Heart left ventricle (tissue), 16 donors: ENCODE data around the gene HCN2. TPM values are rescaled to one million over a fixed set of nuclear protein-coding genes. Genes with fewer than 3 reads are reported as not detected.

Source experiments
- ATAC-seq, 4 donors: fragments of 200-7000 bp; cut with Tn5 transposase; one replicate each; pipeline ENCODE4 v1.9.1; 2020 to 2022; ENCODE audit warnings: moderate library complexity in 4 of 4, mild to moderate bottlenecking in 3 of 4, moderate number of reproducible peaks in 1 of 4
- DNase-seq, 5 donors: peaks; one replicate each; pipeline ENCODE4 v3.0.0-alpha.2; 2020
- H3K27ac ChIP-seq, 12 donors: fragments of 200-600 bp; sonication (generic) in 4 of 12; one replicate each; pipeline versions ENCODE4 v1.5.0 to v1.8.0; 2016 to 2022; ENCODE audit warnings: mild to moderate bottlenecking in 2 of 12
- H3K27me3 ChIP-seq, 9 donors: fragments of 200-600 bp; sonication (generic) in 2 of 9; one replicate each; pipeline versions ENCODE4 v1.5.1 to v1.8.0; 2016 to 2022; ENCODE audit warnings: mild to moderate bottlenecking in 3 of 9
- H3K36me3 ChIP-seq, 9 donors: fragments of 200-600 bp; sonication (generic) in 2 of 9; one replicate each; pipeline versions ENCODE4 v1.5.0 to v1.8.0; 2018 to 2022; ENCODE audit warnings: mild to moderate bottlenecking in 2 of 9
- H3K4me1 ChIP-seq, 12 donors: fragments of 200-600 bp; sonication (generic) in 4 of 12; one replicate each; pipeline versions ENCODE4 v1.5.0 to v1.8.0; 2016 to 2022; ENCODE audit warnings: mild to moderate bottlenecking in 3 of 12
- H3K4me3 ChIP-seq, 12 donors: fragments of 200-600 bp; sonication (generic) in 4 of 12; one replicate each; pipeline versions ENCODE4 v1.5.0 to v1.8.0; 2017 to 2022; ENCODE audit warnings: mild to moderate bottlenecking in 9 of 12, moderate library complexity in 4 of 12
- H3K9me3 ChIP-seq, 12 donors: fragments of 200-600 bp; sonication (generic) in 4 of 12; one replicate each; pipeline versions ENCODE4 v1.5.0 to v1.8.0; 2016 to 2022; ENCODE audit warnings: mild to moderate bottlenecking in 1 of 12
- CTCF ChIP-seq, 12 donors: fragments of 200-600 bp; sonication (generic) in 4 of 12; IDR thresholded peaks; one replicate each; pipeline versions ENCODE4 v1.5.0 to v1.8.0; 2018 to 2022; ENCODE audit warnings: antibody characterized with exemption in 12 of 12, mild to moderate bottlenecking in 5 of 12
- POLR2A ChIP-seq, 2 donors: fragments of 450-650 bp; IDR thresholded peaks; one replicate each; pipeline ENCODE4 v1.6.1; 2017; ENCODE audit warnings: antibody characterized with exemption in 2 of 2, mild to moderate bottlenecking in 2 of 2, moderate library complexity in 2 of 2
- WGBS, 4 donors: extraction: QIAGEN DNeasy Blood & Tissue Kit in 2 of 4; methylation state at CpG; one replicate each; pipeline versions ENCODE4 v1.1.5 to v1.1.7; 2013 to 2018; 5-methylcytosine and 5-hydroxymethylcytosine counted together
- intact Hi-C, 10 donors: fragments of 100-400 bp; cut with DNase I; formaldehyde crosslinking; loops; one replicate each; pipeline versions ENCODE4 v1.11.1 to v1.14.2; 2022
- polyA plus RNA-seq, 2 donors: library from polyadenylated mRNA; stranded (reverse); fragments of 200-250 nt; gene quantifications; one replicate each; pipeline ENCODE4 v1.2.3, GENCODE V29; 2013
- total RNA-seq, 9 donors: library from RNA; depleted of rRNA in 2 of 9; stranded (reverse); fragments of >200 nt in 2 of 9; fragmentation: NEBNext Ultra II Directional in 3 of 9; extraction: Animal tissue kit (Norgen Biotek cat#: 25700) in 3 of 9; gene quantifications; one replicate each; pipeline versions ENCODE4 v1.1.0 to v1.2.4, GENCODE V29; 2016 to 2023
- donor health status: ischemic (EF 13 %, LVEDD 7.1; RV severe dilation, severe dysfunction).
- donor health status: healthy with polysubstance abuse.
- donor health status: DM: no; HTN: yes; CAD: no.
- donor health status: DM: no; HTN: no; CAD: no.
- donor health status: ischemic (EF 25% LVEDD 6.9; RV normal size, moderate dysfunction).
- donor health status: ischemic (EF 25% LVEDD 5.7; RV mildly dilated, moderate dysfunction).
- donor health status: healthy.
- donor health status: DM: yes; HTN: yes; CAD: no.
- donor health status: ischemic (EF 35%, LVEDD 5.7; RV mildly dilated, moderate dysfunction).
- donor health status: nonischemic (EF 11% LVEDD 7.7; RV severe dilation, severe dysfunction).
- donor health status: DM: yes; HTN: yes; CAD: no.
- donor health status: PGD.
- donor health status: ischemic (EF 29% LVEDD 5.4; RV normal size, mild dysfunction).
- donor health status: nonischemic (EF 23%, LVEDD 6.1; RV moderate dilation, normal function).

HCN2 gene
- total and polyA plus RNA-seq, 11 donors = 4.1 to 27.4 (median 15.4) TPM

- intact Hi-C loops = no loop called here
- Histone ChIP-seq H3K27ac (no peak overlapping the region), H3K36me3 (peaks cover 0 to 51% (median 34%) of the 10 kb centered on the region in 9 donors), H3K4me3 (no peak overlapping the region), H3K4me1 (peaks cover 0 to 5% (median 0%) of the 10 kb centered on the region in 12 donors), H3K27me3 (peaks cover 0 to 3% (median 0%) of the 10 kb centered on the region in 9 donors), H3K9me3 (no peaks in the 10 kb centered on the region)
- DNase-seq (no peak), ATAC-seq (no peak)
- TF ChIP-seq CTCF (IDR thresholded peaks at IDR 0.05) (no peak), POLR2A (IDR thresholded peaks at IDR 0.05) (no peak)
- 92 to 95% (median 93%) methylated on average over 30 to 58 of the region's 58 CpGs for WGBS, 4 donors
These were observed 27.3 kb downstream of the HCN2 start for GRCh38 chr19:616747-617526.

- Histone ChIP-seq H3K4me1 (peaks cover 0 to 5% (median 0%) of the 10 kb centered on the region in 12 donors), H3K27me3 (peaks cover 0 to 3% (median 0%) of the 10 kb centered on the region in 9 donors), H3K4me3 (no peak overlapping the region), H3K36me3 (peaks cover 0 to 59% (median 40%) of the 10 kb centered on the region in 9 donors), H3K9me3 (no peaks in the 10 kb centered on the region), H3K27ac (no peak overlapping the region)
- ATAC-seq (peak in 1 of 4 donors; percentile 10), DNase-seq (no peak)
- intact Hi-C loops = no loop called here
- TF ChIP-seq POLR2A (IDR thresholded peaks at IDR 0.05) (no peak), CTCF (IDR thresholded peaks at IDR 0.05) (no peak)
- WGBS, 4 donors = 75 to 90% (median 89%) methylated on average over 11 to 29 of the region's 29 CpGs
These were observed 28.0 kb downstream of the HCN2 start for GRCh38 chr19:617551-618246.

GRCh38 chr19:618247-618619 is 28.6 kb downstream of the HCN2 start:
- no peak for TF ChIP-seq POLR2A (IDR thresholded peaks at IDR 0.05)
- no peak for TF ChIP-seq CTCF (IDR thresholded peaks at IDR 0.05)
- Histone ChIP-seq H3K27me3 (peaks cover 0 to 3% (median 0%) of the 10 kb centered on the region in 9 donors), H3K9me3 (no peaks in the 10 kb centered on the region), H3K4me3 (no peak overlapping the region), H3K36me3 (peaks cover 0 to 64% (median 45%) of the 10 kb centered on the region in 9 donors), H3K4me1 (peaks cover 0 to 5% (median 0%) of the 10 kb centered on the region in 12 donors), H3K27ac (no peak overlapping the region)
- ATAC-seq (no peak), DNase-seq (no peak)
- 92 to 97% (median 93%) methylated on average over 14 to 19 of the region's 19 CpGs for WGBS, 4 donors
- intact Hi-C loops = no loop called here

GRCh38 chr19:618674-619285 is 29.1 kb downstream of the HCN2 start:
- Histone ChIP-seq H3K4me3 (no peak overlapping the region), H3K9me3 (no peaks in the 10 kb centered on the region), H3K36me3 (peaks cover 0 to 68% (median 46%) of the 10 kb centered on the region in 9 donors), H3K27me3 (peaks cover 0 to 3% (median 0%) of the 10 kb centered on the region in 9 donors), H3K27ac (no peak overlapping the region), H3K4me1 (peaks cover 0 to 5% (median 0%) of the 10 kb centered on the region in 12 donors)
- ATAC-seq (no peak), DNase-seq (no peak)
- intact Hi-C loops = no loop called here
- WGBS, 4 donors = 94% methylated on average over 18 to 27 of the region's 27 CpGs
- no peak for TF ChIP-seq CTCF (IDR thresholded peaks at IDR 0.05)
- TF ChIP-seq POLR2A (IDR thresholded peaks at IDR 0.05) = no peak
